HG03103 (cell line): ENCODE results near the gene RNF111.
"Not testable (repeated sequence)": the region's sequence is repeated elsewhere in the genome, so short reads cannot be mapped to it uniquely, and the experiment has no call there.

Experiments
- ATAC-seq: cut with Tn5 transposase; IDR thresholded peaks from one replicate; pipeline ENCODE4 v1.9.1; 2021; ENCODE audit warnings: low read depth; ENCODE audit not compliant: unreplicated experiment

Gene RNF111

GRCh38 chr15:59052915-59053407 is 65.5 kb downstream of the RNF111 start:
- no peak for ATAC-seq

GRCh38 chr15:59053482-59053881 is 66.0 kb downstream of the RNF111 start:
- ATAC-seq: no peak

DNA sequence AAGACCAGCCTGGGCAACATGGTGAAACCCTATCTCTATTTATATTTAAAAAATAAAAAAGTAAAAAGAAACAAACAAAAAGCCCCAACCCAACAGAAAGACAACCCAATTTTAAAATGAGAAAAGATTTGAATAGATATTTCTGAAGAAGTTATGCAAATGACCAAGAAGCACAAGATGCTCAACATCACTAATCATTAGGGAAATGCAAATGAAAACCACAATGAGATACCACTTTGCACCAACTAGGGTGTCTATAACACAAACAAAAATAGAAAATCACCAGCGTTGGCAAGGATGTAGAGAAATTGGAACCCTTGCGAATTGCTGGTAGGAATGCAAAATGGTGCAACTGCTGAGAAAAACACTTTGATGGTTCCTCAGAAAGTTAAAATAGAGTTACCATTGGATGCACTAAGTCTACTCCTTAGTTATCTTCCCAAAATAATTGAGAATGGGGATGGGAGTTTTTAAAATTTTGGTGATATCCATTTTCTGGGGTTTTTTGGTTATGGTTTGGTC is 71.7 kb downstream of the RNF111 start:
- ATAC-seq: no peak

GRCh38 chr15:59060348-59060747 is 72.9 kb downstream of the RNF111 start:
- ATAC-seq: no peak

- ATAC-seq: no peak
Measured at GRCh38 chr15:59063042-59063441, 75.6 kb downstream of the RNF111 start.

- ATAC-seq: no peak
Measured at GRCh38 chr15:59069430-59069829, 82.0 kb downstream of the RNF111 start.

GRCh38 chr15:59074607-59075006 is 87.1 kb downstream of the RNF111 start:
- ATAC-seq: no peak

- ATAC-seq: no peak
Measured at GRCh38 chr15:59087731-59088130, 100.3 kb downstream of the RNF111 start.

- ATAC-seq: no peak
Measured at GRCh38 chr15:59094077-59094476, 106.6 kb downstream of the RNF111 start.

DNA sequence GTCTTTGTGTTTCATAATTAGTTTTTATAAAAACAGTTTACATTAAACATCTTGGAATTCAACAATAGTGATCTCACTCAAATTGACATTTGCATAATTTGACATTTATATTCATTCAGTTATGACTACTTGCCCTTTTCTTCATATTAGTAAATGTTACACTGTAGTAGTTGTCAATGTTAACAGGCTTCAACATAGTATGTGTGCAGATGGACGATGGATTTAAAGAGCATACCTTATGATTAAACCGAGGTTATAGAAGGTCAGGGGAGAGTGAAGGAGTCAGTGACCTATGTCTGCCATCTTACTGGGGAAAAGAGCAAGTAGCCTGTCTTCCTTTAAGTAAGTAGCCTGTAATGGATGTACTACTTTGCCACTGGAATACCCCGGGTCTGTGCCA is 109.0 kb downstream of the RNF111 start:
- no peak for ATAC-seq

DNA sequence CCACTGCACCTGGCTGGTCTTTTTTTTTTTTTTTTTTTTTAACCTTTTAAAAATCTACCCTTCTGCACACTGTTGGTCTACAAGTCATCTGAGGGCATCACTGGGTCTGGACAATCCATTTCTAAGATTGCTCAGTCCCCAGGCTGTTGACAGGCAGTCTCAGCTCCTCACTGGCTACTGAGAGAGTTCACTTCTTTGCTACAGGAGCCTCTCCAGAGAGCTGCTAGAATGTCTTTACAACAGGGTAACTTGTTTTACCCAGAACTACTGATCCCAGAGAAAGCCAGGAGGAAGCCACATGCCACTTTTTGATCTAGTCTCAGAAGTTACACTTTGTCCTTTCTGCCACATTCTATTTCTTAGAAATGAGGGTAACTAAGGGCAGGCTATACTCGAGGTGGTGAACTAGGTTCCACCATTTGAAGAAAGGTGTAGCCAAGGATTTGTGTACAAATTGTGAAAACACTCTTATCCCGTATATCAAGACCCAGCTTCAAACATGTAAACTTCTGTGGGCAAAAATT is 111.8 kb downstream of the RNF111 start:
- ATAC-seq: no peak

DNA sequence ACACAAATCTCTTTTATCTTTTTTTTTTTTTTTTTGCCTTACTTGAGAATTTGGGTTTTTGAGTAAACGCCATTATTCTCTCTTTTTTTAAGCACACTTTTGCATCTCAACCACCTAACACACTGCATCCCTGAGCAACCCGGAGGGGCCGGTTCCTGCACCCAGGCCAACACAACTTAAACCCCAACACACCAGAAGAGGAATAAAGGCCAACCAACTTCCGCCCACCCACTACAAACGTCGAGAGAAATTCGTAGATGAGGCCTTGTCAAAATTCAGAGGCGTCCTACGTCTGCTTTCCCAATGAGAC is 117.1 kb downstream of the RNF111 start:
- no peak for ATAC-seq

DNA sequence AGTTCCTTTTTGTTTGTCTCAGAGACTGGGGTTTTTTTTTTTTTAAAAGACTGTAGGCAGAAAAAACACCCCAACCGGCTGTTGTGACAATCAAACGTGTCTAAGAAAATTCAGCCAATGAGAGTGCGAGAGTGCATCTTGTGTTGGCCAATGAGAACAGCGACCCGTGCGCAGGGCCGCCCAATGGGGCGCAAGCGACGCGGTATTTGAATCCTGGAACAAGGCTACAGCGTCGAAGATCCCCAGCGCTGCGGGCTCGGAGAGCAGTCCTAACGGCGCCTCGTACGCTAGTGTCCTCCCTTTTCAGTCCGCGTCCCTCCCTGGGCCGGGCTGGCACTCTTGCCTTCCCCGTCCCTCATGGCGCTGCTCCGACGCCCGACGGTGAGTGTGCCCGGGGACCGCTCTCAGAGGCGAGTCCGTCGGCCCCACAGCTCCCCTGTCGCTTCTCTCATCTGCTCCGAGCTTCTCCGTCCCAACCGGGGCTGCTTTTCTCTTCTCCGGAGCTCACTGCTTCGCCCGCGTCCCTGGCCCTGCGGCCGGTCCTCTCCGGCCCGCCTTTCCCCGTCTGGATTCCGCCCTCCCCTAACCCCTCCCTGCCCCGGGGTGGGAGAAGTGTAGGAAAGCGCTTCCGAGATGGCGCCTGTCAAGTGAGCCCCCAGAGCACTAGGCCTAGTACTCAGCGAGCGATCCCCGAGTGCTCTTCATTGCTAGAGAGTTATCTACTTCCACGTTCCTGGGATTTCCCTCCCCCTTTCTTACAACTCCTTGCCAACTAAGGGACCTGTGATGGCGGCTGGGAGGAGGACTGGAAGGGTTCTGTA is 117.7 kb downstream of the RNF111 start, which contains the start of gene CCNB2:
TSS of gene CCNB2 (plus strand) at position 235 of the 821 bp plus-strand sequence. CDS start at position 358, 123 bp downstream.
- ATAC-seq: peak; percentile 97

GRCh38 chr15:59105854-59106253 is 118.4 kb downstream of the RNF111 start:
- ATAC-seq: no peak

DNA sequence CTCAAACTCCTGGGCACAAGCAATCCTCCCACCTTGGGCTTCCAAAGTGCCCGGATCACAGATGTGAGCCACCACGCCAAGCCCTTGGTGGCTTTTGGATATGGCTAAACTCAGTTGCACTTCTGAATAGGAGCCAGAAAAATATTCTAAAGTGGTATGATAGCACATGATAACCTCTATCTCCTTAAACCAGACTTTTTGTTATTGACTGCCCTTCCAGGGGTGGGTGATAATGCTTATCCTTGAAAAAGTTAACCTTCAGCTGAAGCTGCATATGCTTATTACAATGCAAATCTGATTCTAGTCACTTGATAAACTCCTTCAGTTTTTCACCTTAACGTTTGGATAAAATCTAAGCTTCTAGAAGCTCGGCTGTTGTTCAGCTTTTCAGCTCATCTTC is 123.8 kb downstream of the RNF111 start:
- ATAC-seq: no peak

DNA sequence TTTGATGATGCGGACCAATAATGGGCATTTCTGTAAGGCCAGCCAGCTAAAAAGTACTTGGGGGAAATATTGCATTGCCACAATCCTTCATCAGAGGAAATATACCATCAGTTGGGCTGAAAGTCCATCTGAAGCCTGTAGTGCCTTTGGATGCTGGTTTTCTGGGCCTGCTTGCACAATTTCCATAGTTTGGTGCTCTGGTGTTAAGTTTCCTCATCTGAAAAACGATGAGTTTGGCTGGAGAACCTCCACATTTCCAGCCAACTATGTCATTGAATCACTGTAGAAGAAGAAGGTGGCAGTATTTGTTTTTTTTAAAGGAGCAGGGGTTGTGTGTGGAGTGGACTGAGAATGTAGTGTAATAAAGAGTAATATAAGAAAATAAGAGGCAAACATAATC is 127.6 kb downstream of the RNF111 start:
- no peak for ATAC-seq

DNA sequence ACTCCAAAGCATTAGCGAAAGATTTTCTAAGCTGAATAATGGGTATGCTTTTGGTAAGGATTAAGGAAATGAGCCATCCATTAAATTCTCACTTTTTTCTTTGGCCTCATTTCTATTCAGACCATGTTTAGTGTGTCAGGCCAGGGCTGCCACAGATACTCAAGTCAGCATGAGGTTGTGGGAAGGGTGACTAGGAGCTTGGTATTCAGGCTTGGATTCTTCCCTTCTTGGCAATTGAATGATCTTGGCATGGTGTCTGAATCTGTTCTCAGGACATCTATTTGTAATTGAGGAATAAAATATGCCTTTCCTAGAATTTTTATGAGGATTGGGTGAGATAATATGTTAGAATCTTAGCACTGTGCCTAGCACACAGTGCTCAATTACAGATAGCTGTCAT is 128.7 kb downstream of the RNF111 start:
- no peak for ATAC-seq

- ATAC-seq: no peak
Measured at GRCh38 chr15:59116771-59117170, 129.3 kb downstream of the RNF111 start.

- ATAC-seq: no peak
Measured at GRCh38 chr15:59119625-59120024, 132.2 kb downstream of the RNF111 start.

DNA sequence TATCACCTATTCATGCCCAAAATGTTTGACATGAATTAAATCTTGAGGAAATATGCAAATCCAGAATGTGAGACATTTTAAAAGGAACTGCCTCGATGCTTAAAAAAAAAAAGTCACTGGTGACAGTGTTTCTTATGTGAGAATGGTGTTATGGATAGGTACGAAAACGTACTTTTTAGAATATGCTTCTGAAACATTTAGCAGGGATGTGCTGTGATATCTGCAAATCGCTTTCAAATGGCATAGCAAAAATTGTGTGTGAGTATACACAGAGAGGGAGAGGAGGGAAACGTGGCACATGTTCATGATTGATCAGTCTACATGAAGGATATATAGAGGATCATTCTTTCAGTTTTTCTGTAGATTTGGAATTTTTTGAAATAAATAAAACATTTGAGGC is 133.5 kb downstream of the RNF111 start:
- ATAC-seq: no peak

GRCh38 chr15:59124261-59124660 is 136.8 kb downstream of the RNF111 start:
- no peak for ATAC-seq

GRCh38 chr15:59125683-59126082 is 138.2 kb downstream of the RNF111 start:
- not testable (repeated sequence) for ATAC-seq
